ENCODE measurements around the gene PGS1.

GRCh38 chr17:78460951-78461798, 82.7 kb downstream of the PGS1 start:
- TF ChIP-seq, protein P1, sequence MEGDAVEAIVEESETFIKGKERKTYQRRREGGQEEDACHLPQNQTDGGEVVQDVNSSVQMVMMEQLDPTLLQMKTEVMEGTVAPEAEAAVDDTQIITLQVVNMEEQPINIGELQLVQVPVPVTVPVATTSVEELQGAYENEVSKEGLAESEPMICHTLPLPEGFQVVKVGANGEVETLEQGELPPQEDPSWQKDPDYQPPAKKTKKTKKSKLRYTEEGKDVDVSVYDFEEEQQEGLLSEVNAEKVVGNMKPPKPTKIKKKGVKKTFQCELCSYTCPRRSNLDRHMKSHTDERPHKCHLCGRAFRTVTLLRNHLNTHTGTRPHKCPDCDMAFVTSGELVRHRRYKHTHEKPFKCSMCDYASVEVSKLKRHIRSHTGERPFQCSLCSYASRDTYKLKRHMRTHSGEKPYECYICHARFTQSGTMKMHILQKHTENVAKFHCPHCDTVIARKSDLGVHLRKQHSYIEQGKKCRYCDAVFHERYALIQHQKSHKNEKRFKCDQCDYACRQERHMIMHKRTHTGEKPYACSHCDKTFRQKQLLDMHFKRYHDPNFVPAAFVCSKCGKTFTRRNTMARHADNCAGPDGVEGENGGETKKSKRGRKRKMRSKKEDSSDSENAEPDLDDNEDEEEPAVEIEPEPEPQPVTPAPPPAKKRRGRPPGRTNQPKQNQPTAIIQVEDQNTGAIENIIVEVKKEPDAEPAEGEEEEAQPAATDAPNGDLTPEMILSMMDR (conservative IDR thresholded peaks at IDR 0.05; ENCODE audit: low read length), result no peak
- TF ChIP-seq EZH2phosphoT487 (IDR thresholded peaks at IDR 0.05; ENCODE audit: borderline replicate concordance, low read depth, low read length), result no peak
